ENCODE measurements around the gene GABRP. TPM values are rescaled to one million over a fixed set of nuclear protein-coding genes. Genes with fewer than 3 reads are reported as not detected.
A peak's percentile ranks its signal among the peaks of the same experiment; 100 is the strongest.

The GABRP gene
- total and polyA plus RNA-seq, 4 experiments from 2014 or later: not detected

DNA sequence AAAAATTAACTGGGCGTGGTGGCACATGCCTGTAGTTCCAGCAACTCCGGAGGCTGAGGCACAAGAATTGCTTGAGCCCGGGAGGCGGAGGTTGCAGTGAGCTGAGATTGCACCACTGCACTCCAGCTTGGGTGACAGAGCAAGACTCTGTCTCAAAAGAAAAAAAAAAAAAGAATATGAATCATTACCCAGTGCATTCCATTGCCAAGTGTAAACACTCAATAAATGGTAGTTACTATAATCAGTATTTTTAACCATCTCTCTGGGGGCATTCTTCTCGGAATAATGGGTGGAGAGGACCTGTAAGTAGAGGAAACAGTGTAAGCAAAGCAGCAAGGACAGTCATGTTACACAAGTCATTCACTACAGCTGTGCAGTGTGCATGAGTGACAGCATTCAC lies 64.5 kb downstream of the GABRP start:
- peaks cover 0 to 3% (median 1%) of the 10 kb centered on the region in 8 donors for H3K9me3 Mint-ChIP-seq
- H3K27me3 Mint-ChIP-seq: peaks cover 2% of the 10 kb centered on the region in 2 donors

DNA sequence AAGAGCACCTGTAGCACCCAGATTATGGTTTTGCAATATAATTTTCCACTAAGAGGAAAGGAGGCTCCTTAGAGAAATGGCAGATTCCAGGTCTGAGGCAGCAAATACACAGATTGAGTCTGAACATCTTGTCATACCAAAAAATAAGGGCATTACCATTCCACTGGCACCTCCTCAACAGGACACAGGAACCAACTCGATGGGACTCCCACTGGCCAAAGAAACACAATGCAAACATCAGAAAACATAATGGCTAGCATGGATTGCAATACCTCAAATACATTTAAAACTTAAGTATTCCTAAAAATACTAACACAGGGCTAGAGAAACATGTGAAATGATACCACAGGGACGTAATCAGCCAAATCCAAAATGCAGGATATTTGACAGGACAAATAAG lies 65.8 kb downstream of the GABRP start:
- no peaks in the 10 kb centered on the region for H3K36me3 ChIP-seq (ENCODE audit: insufficient read depth, low read length)
- H3K27me3 ChIP-seq (ENCODE audit: insufficient read depth, low read length): no peaks in the 10 kb centered on the region
- POLR2A ChIA-PET (ENCODE audit: partially characterized antibody): no interaction called here
- CTCF ChIA-PET (ENCODE audit: partially characterized antibody): no interaction called here
- no peak overlapping the region for H3K27ac ChIP-seq (ENCODE audit: low read depth, low read length)
- H3K4me1 Mint-ChIP-seq: no peaks in the 10 kb centered on the region
- H3K27ac Mint-ChIP-seq: no peak overlapping the region
- no peak for DNase-seq
- intact Hi-C loops (cut with micrococcal nuclease): no loop called here
- H3K27me3 Mint-ChIP-seq: peaks cover 2 to 5% of the 10 kb centered on the region in 2 donors
- no peak overlapping the region for H3K4me3 Mint-ChIP-seq
- peaks cover 0 to 4% (median 1%) of the 10 kb centered on the region in 8 donors for H3K9me3 Mint-ChIP-seq
- no peaks in the 10 kb centered on the region for H3K4me1 ChIP-seq (ENCODE audit: insufficient read depth, low read length)
- no peak overlapping the region for H3K4me3 ChIP-seq (ENCODE audit: low read length in 2 of 2)
- H3K36me3 Mint-ChIP-seq: no peaks in the 10 kb centered on the region
- H3K9me3 ChIP-seq (ENCODE audit: control insufficient read depth in 1 of 2, low read length in 2 of 2): no peaks in the 10 kb centered on the region

More for the DNA sequence above, 64.5 kb downstream of the GABRP start:
- no peak overlapping the region for H3K4me3 ChIP-seq (ENCODE audit: low read length in 2 of 2)
- POLR2A ChIA-PET (ENCODE audit: partially characterized antibody): no interaction called here
- H3K27me3 ChIP-seq (ENCODE audit: insufficient read depth, low read length): no peaks in the 10 kb centered on the region
- H3K9me3 ChIP-seq (ENCODE audit: control insufficient read depth in 1 of 2, low read length in 2 of 2): no peaks in the 10 kb centered on the region
- DNase-seq: no peak
- CTCF ChIA-PET (ENCODE audit: partially characterized antibody): no interaction called here
- no peak overlapping the region for H3K4me3 Mint-ChIP-seq
- H3K36me3 Mint-ChIP-seq: no peaks in the 10 kb centered on the region
- no peak overlapping the region for H3K27ac Mint-ChIP-seq
- no peaks in the 10 kb centered on the region for H3K4me1 ChIP-seq (ENCODE audit: insufficient read depth, low read length)
- H3K27ac ChIP-seq (ENCODE audit: low read depth, low read length): no peak overlapping the region
- H3K36me3 ChIP-seq (ENCODE audit: insufficient read depth, low read length): no peaks in the 10 kb centered on the region
- H3K4me1 Mint-ChIP-seq: no peaks in the 10 kb centered on the region
- intact Hi-C loops (cut with micrococcal nuclease): no loop called here

DNA sequence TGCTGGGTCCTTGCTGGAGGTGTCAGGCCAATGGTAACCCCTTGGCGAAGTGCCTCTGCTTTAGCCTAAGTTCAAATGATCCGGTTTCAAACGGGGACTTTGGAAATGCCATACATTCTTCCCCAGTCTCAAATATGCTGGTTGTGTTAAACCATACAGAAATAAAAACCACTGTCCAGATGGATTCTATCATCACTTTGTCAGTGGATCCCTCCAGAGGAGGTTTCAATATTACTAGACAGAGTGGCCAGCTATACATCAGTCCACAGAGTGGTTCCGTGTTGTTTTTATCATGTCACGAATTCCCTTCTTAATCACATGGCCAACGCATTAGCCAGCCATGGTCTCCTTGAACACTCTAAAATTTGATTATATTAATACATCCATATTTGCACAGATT lies 71.0 kb downstream of the GABRP start:
- CTCF ChIA-PET (ENCODE audit: partially characterized antibody): no interaction called here

DNA sequence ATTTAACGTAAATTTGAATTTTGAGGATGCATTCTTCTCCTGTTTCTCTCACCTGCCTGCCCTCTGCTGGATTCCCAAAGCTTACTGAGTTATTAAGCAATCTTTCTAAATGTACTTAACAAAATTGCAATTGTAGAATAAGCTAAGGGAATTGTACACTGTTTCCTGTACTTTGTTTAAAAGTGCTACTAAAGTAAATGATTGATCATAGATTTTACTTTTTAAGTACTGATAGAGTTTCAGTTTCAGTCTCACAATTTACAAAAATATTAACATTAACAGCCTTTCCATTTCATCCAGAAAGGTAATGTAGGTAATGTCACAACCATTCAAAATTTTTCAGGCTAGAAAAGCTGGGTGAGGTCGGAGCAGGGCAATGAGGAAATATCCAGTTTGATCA lies 73.5 kb downstream of the GABRP start:
- peaks cover 11 to 12% of the 10 kb centered on the region in 2 donors for H3K36me3 Mint-ChIP-seq
- peaks cover 8 to 31% (median 28%) of the 10 kb centered on the region in 8 donors for H3K9me3 Mint-ChIP-seq
- H3K27me3 Mint-ChIP-seq: peaks cover 13 to 20% of the 10 kb centered on the region in 2 donors
- peaks cover 0 to 4% (median under 1%) of the 10 kb centered on the region in 4 donors for H3K4me1 Mint-ChIP-seq
- H3K27ac Mint-ChIP-seq: no peak overlapping the region
- DNase-seq: no peak
- H3K27ac ChIP-seq (ENCODE audit: low read depth, low read length): no peak overlapping the region
- H3K4me3 ChIP-seq (ENCODE audit: low read length in 2 of 2): no peak overlapping the region
- ChIA-PET POLR2A (ENCODE audit: partially characterized antibody) (no interaction called here), CTCF (ENCODE audit: partially characterized antibody) (no interaction called here)
- H3K4me1 ChIP-seq (ENCODE audit: insufficient read depth, low read length): no peaks in the 10 kb centered on the region
- peaks cover 0 to 8% of the 10 kb centered on the region in 2 donors for H3K9me3 ChIP-seq (ENCODE audit: control insufficient read depth in 1 of 2, low read length in 2 of 2)
- H3K36me3 ChIP-seq (ENCODE audit: insufficient read depth, low read length): no peaks in the 10 kb centered on the region
- H3K4me3 Mint-ChIP-seq: no peak overlapping the region
- H3K27me3 ChIP-seq (ENCODE audit: insufficient read depth, low read length): no peaks in the 10 kb centered on the region
- intact Hi-C loops (cut with micrococcal nuclease): no loop called here

More for the DNA sequence above, 71.0 kb downstream of the GABRP start:
- peaks cover 0 to 4% of the 10 kb centered on the region in 2 donors for H3K36me3 Mint-ChIP-seq
- H3K4me3 Mint-ChIP-seq: no peak overlapping the region
- no peaks in the 10 kb centered on the region for H3K27me3 ChIP-seq (ENCODE audit: insufficient read depth, low read length)
- H3K27me3 Mint-ChIP-seq: peaks cover 7 to 11% of the 10 kb centered on the region in 2 donors
- H3K36me3 ChIP-seq (ENCODE audit: insufficient read depth, low read length): no peaks in the 10 kb centered on the region
- H3K4me1 Mint-ChIP-seq: no peaks in the 10 kb centered on the region
- H3K27ac ChIP-seq (ENCODE audit: low read depth, low read length): no peak overlapping the region
- H3K4me1 ChIP-seq (ENCODE audit: insufficient read depth, low read length): no peaks in the 10 kb centered on the region
- no peak for DNase-seq
- H3K4me3 ChIP-seq (ENCODE audit: low read length in 2 of 2): no peak overlapping the region
- intact Hi-C loops (cut with micrococcal nuclease): no loop called here
- no peak overlapping the region for H3K27ac Mint-ChIP-seq
- H3K9me3 ChIP-seq (ENCODE audit: control insufficient read depth in 1 of 2, low read length in 2 of 2): peaks cover 0 to 2% of the 10 kb centered on the region in 2 donors
- peaks cover 5 to 14% (median 12%) of the 10 kb centered on the region in 8 donors for H3K9me3 Mint-ChIP-seq
- POLR2A ChIA-PET (ENCODE audit: partially characterized antibody): no interaction called here

DNA sequence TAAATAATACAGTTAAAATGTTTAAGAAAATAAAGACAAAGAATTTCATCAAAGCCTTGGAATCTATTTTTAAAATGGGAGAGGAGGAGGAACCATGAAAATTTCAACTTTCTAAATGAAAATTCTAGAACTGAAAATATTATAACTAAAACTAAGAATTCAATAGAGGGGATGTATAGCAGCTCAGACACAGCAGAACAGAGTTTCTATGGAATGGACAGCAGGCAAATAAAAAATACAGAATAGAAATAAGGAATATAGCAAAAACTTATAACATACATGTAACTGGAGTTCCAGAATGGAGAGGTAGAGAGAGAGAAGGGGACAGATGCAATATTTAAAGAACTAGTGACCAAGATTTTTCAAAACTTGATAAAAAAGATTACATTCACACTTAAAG lies 76.9 kb downstream of the GABRP start:
- Mint-ChIP-seq H3K27me3 (peaks cover 25 to 38% of the 10 kb centered on the region in 2 donors), H3K36me3 (peaks cover 11 to 14% of the 10 kb centered on the region in 2 donors)

DNA sequence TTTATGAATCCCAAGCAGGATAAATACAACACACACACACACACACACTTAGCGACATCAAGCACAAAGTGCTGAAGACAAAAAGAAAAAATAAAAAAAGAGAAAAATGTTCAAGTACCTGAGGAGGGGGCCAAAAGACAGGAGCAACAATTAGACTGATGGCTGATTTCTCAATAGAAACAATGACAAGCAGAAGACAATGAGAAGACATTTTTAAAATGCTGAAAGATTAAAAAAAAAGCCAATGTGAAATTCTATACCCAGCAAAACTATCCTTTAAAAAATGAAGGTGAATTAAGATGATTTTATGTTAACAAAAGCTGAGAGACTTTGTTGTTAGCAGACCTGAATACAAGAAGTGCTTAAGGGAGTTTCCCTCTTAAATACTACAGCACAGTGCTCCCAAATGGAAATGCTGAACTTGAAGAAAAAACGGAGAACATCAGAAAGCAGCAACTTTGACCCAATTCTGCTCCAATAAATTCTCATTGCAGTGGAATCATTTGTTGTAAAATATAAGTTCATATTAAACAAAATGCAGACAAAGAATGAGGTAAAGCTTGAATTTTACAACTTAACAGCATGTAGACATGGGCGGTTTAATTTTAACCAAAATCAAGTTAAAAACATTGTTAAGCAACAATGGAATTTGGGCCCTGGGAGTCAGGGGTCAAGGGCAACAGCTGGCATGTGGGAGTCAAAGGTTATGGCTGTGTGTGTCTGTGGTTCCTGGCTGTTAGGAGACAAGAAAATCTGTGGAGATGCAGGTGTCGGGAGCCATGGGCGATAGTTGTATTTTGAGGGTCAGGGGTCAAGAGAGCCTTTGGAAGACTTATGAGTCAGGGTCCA lies 77.5 kb downstream of the GABRP start:
- no peak for DNase-seq
- Mint-ChIP-seq H3K27ac (no peak overlapping the region), H3K4me3 (peak overlapping the region in 5 of 8 donors; percentile 2 to 67 (median 30)), H3K4me1 (peaks cover 0 to 6% (median 3%) of the 10 kb centered on the region in 4 donors), H3K36me3 (peaks cover 11 to 14% of the 10 kb centered on the region in 2 donors), H3K27me3 (peaks cover 25 to 37% of the 10 kb centered on the region in 2 donors), H3K9me3 (peaks cover 6 to 54% (median 36%) of the 10 kb centered on the region in 8 donors)
- Histone ChIP-seq H3K4me1 (ENCODE audit: insufficient read depth, low read length) (no peaks in the 10 kb centered on the region), H3K27me3 (ENCODE audit: insufficient read depth, low read length) (no peaks in the 10 kb centered on the region), H3K27ac (ENCODE audit: low read depth, low read length) (no peak overlapping the region), H3K36me3 (ENCODE audit: insufficient read depth, low read length) (no peaks in the 10 kb centered on the region), H3K9me3 (ENCODE audit: control insufficient read depth in 1 of 2, low read length in 2 of 2) (peaks cover 0 to 8% of the 10 kb centered on the region in 2 donors), H3K4me3 (ENCODE audit: low read length in 2 of 2) (no peak overlapping the region)
- intact Hi-C loops (cut with micrococcal nuclease): no loop called here
- ChIA-PET POLR2A (ENCODE audit: partially characterized antibody) (no interaction called here), CTCF (ENCODE audit: partially characterized antibody) (no interaction called here)

More for the DNA sequence above, 76.9 kb downstream of the GABRP start:
- CTCF ChIA-PET (ENCODE audit: partially characterized antibody): no interaction called here
- POLR2A ChIA-PET (ENCODE audit: partially characterized antibody): no interaction called here
- intact Hi-C loops (cut with micrococcal nuclease): no loop called here
- H3K4me3 ChIP-seq (ENCODE audit: low read length in 2 of 2): no peak overlapping the region
- no peaks in the 10 kb centered on the region for H3K27me3 ChIP-seq (ENCODE audit: insufficient read depth, low read length)
- no peaks in the 10 kb centered on the region for H3K4me1 ChIP-seq (ENCODE audit: insufficient read depth, low read length)
- peak overlapping the region in 2 of 8 donors; percentile 20 to 30 for H3K4me3 Mint-ChIP-seq
- no peaks in the 10 kb centered on the region for H3K36me3 ChIP-seq (ENCODE audit: insufficient read depth, low read length)
- no peak overlapping the region for H3K27ac ChIP-seq (ENCODE audit: low read depth, low read length)
- no peak overlapping the region for H3K27ac Mint-ChIP-seq
- H3K4me1 Mint-ChIP-seq: peaks cover 0 to 6% (median 3%) of the 10 kb centered on the region in 4 donors
- no peak for DNase-seq
- H3K9me3 ChIP-seq (ENCODE audit: control insufficient read depth in 1 of 2, low read length in 2 of 2): peaks cover 0 to 8% of the 10 kb centered on the region in 2 donors
- peaks cover 6 to 52% (median 37%) of the 10 kb centered on the region in 8 donors for H3K9me3 Mint-ChIP-seq

DNA sequence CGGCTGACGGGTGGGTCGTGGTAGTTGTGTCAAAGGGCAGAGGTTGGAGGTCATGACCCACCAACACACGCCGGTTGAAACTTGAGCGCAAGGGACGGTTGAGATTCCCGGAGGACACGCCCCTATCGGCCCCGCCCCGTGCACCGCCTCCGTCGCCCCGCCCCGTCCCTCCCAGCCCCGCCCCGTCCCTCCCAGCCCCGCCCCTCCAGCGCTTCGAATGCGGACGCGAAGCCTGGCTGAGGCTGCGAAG lies 78.1 kb downstream of the GABRP start:
- Histone ChIP-seq H3K27me3 (ENCODE audit: insufficient read depth, low read length) (no peaks in the 10 kb centered on the region), H3K4me3 (ENCODE audit: low read length in 2 of 2) (no peak overlapping the region), H3K9me3 (ENCODE audit: control insufficient read depth in 1 of 2, low read length in 2 of 2) (peaks cover 0 to 8% of the 10 kb centered on the region in 2 donors), H3K27ac (ENCODE audit: low read depth, low read length) (no peak overlapping the region), H3K4me1 (ENCODE audit: insufficient read depth, low read length) (no peaks in the 10 kb centered on the region), H3K36me3 (ENCODE audit: insufficient read depth, low read length) (no peaks in the 10 kb centered on the region)
- ChIA-PET POLR2A (ENCODE audit: partially characterized antibody) (no interaction called here), CTCF (ENCODE audit: partially characterized antibody) (no interaction called here)
- Mint-ChIP-seq H3K36me3 (peaks cover 11 to 14% of the 10 kb centered on the region in 2 donors), H3K4me1 (peaks cover 0 to 6% (median 3%) of the 10 kb centered on the region in 4 donors), H3K27ac (no peak overlapping the region), H3K9me3 (peaks cover 6 to 55% (median 35%) of the 10 kb centered on the region in 8 donors), H3K4me3 (peak overlapping the region in 1 of 8 donors; percentile 67), H3K27me3 (peaks cover 25 to 36% of the 10 kb centered on the region in 2 donors)
- no peak for DNase-seq
- intact Hi-C loops (cut with micrococcal nuclease): no loop called here

Measured in CD4-positive, alpha-beta memory T cell (primary cell).